Measurements from ENCODE around the gene ABCA10.
"Not testable (repeated sequence)": the region's sequence is repeated elsewhere in the genome, so short reads cannot be mapped to it uniquely, and the experiment has no call there.

ABCA10 gene, protein sequence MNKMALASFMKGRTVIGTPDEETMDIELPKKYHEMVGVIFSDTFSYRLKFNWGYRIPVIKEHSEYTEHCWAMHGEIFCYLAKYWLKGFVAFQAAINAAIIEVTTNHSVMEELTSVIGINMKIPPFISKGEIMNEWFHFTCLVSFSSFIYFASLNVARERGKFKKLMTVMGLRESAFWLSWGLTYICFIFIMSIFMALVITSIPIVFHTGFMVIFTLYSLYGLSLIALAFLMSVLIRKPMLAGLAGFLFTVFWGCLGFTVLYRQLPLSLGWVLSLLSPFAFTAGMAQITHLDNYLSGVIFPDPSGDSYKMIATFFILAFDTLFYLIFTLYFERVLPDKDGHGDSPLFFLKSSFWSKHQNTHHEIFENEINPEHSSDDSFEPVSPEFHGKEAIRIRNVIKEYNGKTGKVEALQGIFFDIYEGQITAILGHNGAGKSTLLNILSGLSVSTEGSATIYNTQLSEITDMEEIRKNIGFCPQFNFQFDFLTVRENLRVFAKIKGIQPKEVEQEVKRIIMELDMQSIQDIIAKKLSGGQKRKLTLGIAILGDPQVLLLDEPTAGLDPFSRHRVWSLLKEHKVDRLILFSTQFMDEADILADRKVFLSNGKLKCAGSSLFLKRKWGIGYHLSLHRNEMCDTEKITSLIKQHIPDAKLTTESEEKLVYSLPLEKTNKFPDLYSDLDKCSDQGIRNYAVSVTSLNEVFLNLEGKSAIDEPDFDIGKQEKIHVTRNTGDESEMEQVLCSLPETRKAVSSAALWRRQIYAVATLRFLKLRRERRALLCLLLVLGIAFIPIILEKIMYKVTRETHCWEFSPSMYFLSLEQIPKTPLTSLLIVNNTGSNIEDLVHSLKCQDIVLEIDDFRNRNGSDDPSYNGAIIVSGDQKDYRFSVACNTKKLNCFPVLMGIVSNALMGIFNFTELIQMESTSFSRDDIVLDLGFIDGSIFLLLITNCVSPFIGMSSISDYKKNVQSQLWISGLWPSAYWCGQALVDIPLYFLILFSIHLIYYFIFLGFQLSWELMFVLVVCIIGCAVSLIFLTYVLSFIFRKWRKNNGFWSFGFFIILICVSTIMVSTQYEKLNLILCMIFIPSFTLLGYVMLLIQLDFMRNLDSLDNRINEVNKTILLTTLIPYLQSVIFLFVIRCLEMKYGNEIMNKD (N-terminal part only)

DNA sequence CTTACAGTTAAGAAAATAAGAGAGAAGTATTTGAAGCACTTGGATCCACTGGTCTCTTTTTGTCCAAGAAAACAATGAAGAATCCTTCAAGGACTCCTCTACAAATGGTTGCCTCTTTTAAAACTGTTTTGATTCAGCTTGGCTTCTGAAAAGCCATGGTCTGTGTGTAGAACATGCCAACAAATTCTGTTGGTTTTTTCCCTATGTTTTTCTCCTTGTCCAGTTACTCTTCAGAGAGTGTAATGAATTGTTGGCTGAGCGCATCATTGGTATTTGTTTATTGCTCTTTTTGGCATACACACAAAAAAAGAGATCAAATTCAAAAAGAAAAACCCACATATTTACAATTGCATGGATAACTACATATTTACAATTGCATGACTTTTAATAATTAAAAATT is at the start of gene ABCA10:
ABCA10 (minus strand) TSS at position 249 of the 400 bp plus-strand sequence. CDS start 3,466 bp downstream, outside the sequence.
- Mint-ChIP-seq H3K27ac (peak within 1 kb of the TSS; percentile 60), H3K4me3 (peak within 1 kb of the TSS in 1 of 2 donors; percentile 23), H3K36me3 (peaks cover 2 to 4% of the 10 kb centered on the region in 2 donors), H3K27me3 (no peaks in the 10 kb centered on the region), H3K9me3 (peaks cover 10 to 13% of the 10 kb centered on the region in 2 donors), H3K4me1 (peaks cover 4 to 26% of the 10 kb centered on the region in 2 donors)
- DNase-seq, result no peak
- ATAC-seq (replicated peaks), result no peak

DNA sequence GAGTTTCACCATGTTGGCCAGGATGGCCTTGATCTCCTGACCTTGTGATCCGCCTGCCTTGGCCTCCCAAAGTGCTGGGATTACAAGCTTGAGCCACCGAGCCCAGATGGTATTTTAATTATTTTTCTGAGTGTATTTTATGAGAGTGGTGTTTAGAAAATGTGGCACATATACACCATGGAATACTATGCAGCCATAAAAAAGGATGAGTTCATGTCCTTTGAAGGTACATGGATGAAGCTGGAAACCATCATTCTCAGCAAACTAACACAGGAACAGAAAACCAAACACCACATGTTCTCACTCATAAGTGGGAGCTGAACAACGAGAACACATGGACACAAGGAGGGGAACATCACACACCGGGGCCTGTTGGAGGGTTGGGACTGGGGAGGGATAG is 47.7 kb upstream of the ABCA10 start:
- H3K36me3 Mint-ChIP-seq, result peaks cover 20 to 27% of the 10 kb centered on the region in 2 donors
- not testable (repeated sequence) for H3K4me3 Mint-ChIP-seq; DNase-seq; H3K27me3 Mint-ChIP-seq; H3K27ac Mint-ChIP-seq; H3K4me1 Mint-ChIP-seq; H3K9me3 Mint-ChIP-seq; ATAC-seq (replicated peaks)

DNA sequence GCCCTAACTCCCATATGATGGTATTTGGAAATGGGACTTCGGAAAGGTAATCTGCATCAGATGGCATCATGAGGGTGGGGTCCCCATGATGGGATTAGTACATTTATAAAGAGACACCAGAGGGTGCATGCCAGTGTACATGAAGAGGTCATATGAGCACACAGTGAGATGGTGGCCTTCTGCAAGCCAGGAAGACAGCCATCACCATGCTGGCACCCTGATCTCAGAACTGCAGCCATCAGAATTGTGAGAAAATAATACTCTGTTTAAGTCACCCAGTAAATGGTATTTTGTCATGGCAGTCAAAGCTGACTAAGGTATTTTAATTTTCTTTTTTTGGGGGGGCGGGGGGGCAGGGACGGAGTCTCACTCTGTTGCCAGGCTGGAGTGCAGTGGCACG is 47.1 kb upstream of the ABCA10 start:
- DNase-seq (no peak), ATAC-seq (replicated peaks) (no peak)
- no peaks in the 10 kb centered on the region for H3K4me1 Mint-ChIP-seq
- no peak overlapping the region for H3K27ac Mint-ChIP-seq
- no peak overlapping the region for H3K4me3 Mint-ChIP-seq
- H3K27me3 Mint-ChIP-seq, result no peaks in the 10 kb centered on the region
- no peaks in the 10 kb centered on the region for H3K9me3 Mint-ChIP-seq
- peaks cover 20 to 27% of the 10 kb centered on the region in 2 donors for H3K36me3 Mint-ChIP-seq

DNA sequence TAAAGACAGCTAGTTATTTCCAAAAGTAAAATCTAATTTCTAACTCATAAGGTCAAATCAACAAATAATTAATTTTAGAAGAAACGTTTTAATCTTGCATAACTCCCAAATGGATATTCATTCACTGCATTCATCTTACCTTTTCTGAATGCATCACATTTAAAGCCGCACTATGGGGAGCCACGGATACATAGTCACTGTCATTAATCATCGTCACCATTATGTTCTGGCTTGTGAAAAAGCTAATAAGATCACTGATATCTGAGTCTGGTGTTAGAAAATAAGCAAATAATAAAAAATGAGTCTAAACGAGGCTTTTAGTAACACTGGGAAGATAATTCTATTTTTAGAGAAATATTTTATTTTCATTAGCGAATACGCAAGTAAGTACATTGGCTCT is 42.4 kb upstream of the ABCA10 start:
- Mint-ChIP-seq H3K36me3 (peaks cover 9 to 18% of the 10 kb centered on the region in 2 donors), H3K27me3 (no peaks in the 10 kb centered on the region), H3K4me3 (no peak overlapping the region), H3K4me1 (no peaks in the 10 kb centered on the region), H3K27ac (no peak overlapping the region), H3K9me3 (no peaks in the 10 kb centered on the region)
- no peak for DNase-seq
- ATAC-seq (replicated peaks), result no peak

DNA sequence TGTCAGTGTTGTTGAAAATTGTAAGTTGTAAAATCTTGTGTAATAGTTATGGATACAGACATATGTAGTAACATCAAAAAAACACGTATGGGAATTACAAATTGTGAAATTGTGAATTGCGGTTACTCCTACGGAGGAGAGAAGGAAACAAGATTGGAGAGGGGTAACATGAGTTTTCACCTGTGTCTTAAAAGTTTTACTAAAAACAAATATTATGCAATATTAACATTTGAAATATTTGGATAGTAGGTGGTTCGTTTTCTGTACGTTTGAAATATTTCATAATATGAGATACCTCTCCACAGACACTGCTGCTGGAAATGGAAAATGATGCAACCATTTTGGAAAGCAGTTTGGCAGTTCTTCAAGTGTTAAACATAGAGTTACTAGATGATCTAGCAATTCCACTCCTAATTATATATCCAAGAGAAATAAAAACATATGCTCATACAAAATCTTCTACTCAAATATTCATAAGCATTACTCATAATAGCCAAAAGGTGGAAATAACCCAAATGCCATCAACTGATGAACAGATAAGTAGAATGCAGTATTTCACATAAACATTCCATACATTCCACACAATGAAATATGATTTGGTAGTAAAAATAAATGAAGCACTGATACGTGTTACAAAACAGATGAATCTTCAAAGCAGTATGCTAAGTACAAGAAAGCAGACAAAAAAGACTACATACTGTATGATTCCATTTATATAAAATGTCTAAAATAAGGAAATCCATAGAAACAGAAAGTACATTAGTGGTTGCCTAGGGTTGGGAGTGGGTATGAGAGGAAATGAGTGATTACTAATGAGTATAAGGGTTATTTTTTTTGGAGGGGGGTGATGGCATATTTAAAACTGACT is 40.7 kb upstream of the ABCA10 start:
- Mint-ChIP-seq H3K4me1 (no peaks in the 10 kb centered on the region), H3K27me3 (no peaks in the 10 kb centered on the region), H3K27ac (no peak overlapping the region), H3K9me3 (no peaks in the 10 kb centered on the region), H3K4me3 (no peak overlapping the region), H3K36me3 (peaks cover 6 to 15% of the 10 kb centered on the region in 2 donors)
- ATAC-seq (replicated peaks) (no peak), DNase-seq (no peak)

DNA sequence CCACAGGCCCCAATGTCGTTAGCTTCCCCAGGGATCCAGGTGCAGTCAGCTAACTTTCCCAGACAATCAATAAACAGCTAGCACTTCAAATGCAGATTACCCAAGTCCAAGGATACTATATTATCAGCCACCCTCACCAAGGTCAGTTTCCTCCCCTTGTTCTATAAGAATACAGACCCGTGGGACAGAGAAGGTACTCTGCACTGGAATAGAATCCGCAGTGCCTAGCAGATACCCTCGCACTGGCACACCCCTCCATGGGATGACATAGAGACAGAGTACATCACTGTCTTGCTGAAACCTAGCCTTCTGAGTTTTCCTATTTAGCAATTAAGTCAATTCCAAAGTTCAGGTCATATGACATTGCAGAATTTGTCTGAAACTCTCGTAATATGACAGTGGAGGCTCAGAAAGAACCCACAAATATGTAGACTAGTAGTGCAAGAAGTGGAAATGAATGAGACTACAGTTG is 40.0 kb upstream of the ABCA10 start:
- Mint-ChIP-seq H3K27ac (no peak overlapping the region), H3K36me3 (peaks cover 9 to 15% of the 10 kb centered on the region in 2 donors), H3K9me3 (no peaks in the 10 kb centered on the region), H3K4me1 (no peaks in the 10 kb centered on the region), H3K4me3 (no peak overlapping the region), H3K27me3 (no peaks in the 10 kb centered on the region)
- DNase-seq (no peak), ATAC-seq (replicated peaks) (no peak)

DNA sequence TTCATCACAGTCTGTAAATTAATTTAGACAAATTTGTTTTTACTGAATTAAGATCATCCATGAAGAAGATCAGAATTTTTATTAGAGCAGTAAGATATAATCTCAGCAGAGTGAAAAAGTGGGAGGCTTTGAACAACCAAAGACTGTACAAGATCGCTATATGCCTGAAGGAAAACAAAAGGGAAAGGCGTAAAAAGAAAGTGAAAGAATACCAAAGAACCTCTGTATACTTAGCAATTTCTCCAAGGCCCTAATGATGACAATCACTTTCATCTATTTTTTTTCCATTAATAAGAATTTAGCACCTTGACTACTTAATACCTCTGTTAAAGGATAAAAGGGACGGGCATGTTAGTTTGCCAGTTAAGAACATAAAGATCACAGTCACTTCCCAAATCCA is 38.6 kb upstream of the ABCA10 start:
- no peak overlapping the region for H3K27ac Mint-ChIP-seq
- no peaks in the 10 kb centered on the region for H3K4me1 Mint-ChIP-seq
- no peaks in the 10 kb centered on the region for H3K9me3 Mint-ChIP-seq
- no peak for DNase-seq
- H3K27me3 Mint-ChIP-seq, result no peaks in the 10 kb centered on the region
- no peak overlapping the region for H3K4me3 Mint-ChIP-seq
- no peak for ATAC-seq (replicated peaks)
- H3K36me3 Mint-ChIP-seq, result peaks cover 11 to 16% of the 10 kb centered on the region in 2 donors

DNA sequence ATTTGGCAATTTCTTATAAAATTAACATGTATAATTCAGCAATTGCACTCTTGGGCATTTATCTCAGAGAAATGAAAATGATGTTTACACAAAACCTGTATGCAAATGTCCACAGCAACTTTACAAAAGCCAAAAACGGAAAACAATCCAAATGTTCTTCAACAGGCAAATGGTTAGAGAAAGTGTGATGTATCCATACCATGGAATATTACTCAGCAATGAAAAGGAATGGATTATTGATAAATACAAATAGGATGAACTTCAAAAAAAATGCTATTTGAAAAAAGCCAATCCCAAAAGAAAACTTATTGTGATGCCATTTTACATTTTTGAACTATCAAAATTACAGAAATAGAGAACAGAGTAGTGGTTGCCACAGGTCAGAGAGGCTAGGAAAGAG is 37.2 kb upstream of the ABCA10 start:
- no peaks in the 10 kb centered on the region for H3K9me3 Mint-ChIP-seq
- no peaks in the 10 kb centered on the region for H3K4me1 Mint-ChIP-seq
- H3K4me3 Mint-ChIP-seq, result no peak overlapping the region
- ATAC-seq (replicated peaks), result no peak
- no peaks in the 10 kb centered on the region for H3K27me3 Mint-ChIP-seq
- H3K36me3 Mint-ChIP-seq, result peaks cover 11 to 16% of the 10 kb centered on the region in 2 donors
- no peak for DNase-seq
- H3K27ac Mint-ChIP-seq, result no peak overlapping the region

DNA sequence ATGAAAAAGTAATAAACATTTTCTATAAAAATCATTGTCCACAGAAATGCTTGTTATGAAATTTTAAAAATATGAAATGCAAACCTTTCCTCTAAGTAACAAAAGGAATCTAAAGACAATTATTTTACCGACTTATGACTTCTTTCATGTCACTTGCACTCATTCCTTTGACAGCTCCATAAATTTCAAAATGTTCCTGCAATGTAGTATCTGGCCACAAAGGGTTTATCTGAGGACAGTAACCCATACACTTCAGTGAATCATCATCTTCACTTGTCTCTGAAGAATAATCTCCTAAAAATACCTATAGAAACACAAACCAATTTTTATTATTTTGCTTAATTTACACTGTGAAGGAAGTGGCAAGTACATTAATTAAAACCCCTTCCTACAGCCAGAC is 25.6 kb upstream of the ABCA10 start:
- Mint-ChIP-seq H3K36me3 (peaks cover 8 to 21% of the 10 kb centered on the region in 2 donors), H3K4me3 (no peak overlapping the region), H3K4me1 (no peaks in the 10 kb centered on the region), H3K9me3 (no peaks in the 10 kb centered on the region), H3K27me3 (no peaks in the 10 kb centered on the region), H3K27ac (no peak overlapping the region)
- no peak for DNase-seq
- no peak for ATAC-seq (replicated peaks)

DNA sequence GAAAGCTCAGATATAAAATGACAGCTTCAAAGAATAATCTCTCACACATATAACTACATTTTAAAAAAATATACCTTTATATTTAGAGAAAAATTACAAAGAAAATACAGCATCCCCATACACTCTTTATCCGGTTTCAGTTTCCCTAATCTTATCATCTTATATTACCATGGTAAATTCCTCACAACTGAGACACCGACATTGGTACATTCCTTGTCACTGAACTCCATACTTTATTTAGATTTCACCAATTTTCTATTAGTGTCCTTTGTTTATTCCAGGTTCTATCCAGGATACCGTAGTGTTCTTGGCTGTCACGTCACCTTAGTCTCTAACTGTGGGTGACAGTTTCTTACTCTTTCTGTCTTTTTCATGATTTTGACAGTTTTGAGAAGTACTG is 22.0 kb upstream of the ABCA10 start:
- Mint-ChIP-seq H3K4me3 (no peak overlapping the region), H3K4me1 (no peaks in the 10 kb centered on the region), H3K9me3 (no peaks in the 10 kb centered on the region), H3K27me3 (no peaks in the 10 kb centered on the region), H3K27ac (no peak overlapping the region), H3K36me3 (peaks cover 8 to 17% of the 10 kb centered on the region in 2 donors)
- DNase-seq (no peak), ATAC-seq (replicated peaks) (no peak)

DNA sequence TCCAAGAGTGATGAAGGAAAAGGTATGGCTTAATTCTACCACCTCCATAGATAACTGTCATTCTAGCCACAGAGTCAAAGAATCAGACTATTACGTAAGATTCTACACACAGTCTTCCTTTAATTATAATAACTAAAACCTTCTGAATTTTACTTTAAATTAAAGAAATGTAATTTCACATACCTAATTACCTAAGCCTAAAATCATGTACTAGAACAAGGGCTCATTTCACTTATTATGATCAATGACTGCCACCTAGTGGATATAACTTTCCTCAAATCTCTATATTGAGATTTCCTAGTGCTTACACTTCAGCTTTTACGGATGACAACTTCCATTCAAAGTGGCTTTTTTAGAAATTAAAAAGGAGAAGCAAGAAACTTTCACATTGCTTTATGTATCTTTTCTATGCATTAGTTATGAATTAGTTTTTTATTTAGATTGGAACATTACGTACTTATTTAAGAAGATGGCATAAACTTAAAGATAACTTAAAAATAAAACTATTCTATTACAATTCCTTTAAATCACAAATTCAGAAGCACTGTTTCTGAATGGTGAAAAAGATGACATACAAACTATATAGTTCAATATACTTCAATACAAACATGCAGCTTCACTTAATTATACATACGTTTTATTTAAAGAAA is 18.2 kb upstream of the ABCA10 start:
- no peak overlapping the region for H3K4me3 Mint-ChIP-seq
- peaks cover 2 to 12% of the 10 kb centered on the region in 2 donors for H3K36me3 Mint-ChIP-seq
- peak in 1 of 2 donors; percentile 38 for ATAC-seq (replicated peaks)
- no peaks in the 10 kb centered on the region for H3K9me3 Mint-ChIP-seq
- no peak overlapping the region for H3K27ac Mint-ChIP-seq
- DNase-seq, result no peak
- no peaks in the 10 kb centered on the region for H3K27me3 Mint-ChIP-seq
- no peaks in the 10 kb centered on the region for H3K4me1 Mint-ChIP-seq

DNA sequence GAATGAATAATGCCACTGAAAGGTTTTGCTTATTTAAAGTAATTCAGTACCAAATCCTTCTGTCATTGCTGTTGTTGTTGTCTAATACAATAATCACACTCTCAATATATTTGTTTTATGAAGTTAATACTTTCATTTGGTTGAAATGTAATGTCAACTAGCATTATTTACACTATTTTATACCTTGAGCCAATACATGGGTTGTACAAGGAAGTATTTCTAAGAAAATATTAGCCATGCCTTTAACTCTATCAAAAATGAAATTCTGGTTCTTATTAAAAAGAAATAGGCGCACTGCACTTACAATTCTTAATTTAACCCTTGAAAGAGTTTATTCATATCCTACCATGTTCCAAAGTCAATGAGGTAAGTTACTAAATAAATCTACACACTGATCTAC is 17.6 kb upstream of the ABCA10 start:
- H3K36me3 Mint-ChIP-seq, result peaks cover 0 to 9% of the 10 kb centered on the region in 2 donors
- H3K9me3 Mint-ChIP-seq, result no peaks in the 10 kb centered on the region
- H3K4me3 Mint-ChIP-seq, result no peak overlapping the region
- H3K27ac Mint-ChIP-seq, result no peak overlapping the region
- DNase-seq (no peak), ATAC-seq (replicated peaks) (no peak)
- H3K27me3 Mint-ChIP-seq, result no peaks in the 10 kb centered on the region
- H3K4me1 Mint-ChIP-seq, result no peaks in the 10 kb centered on the region

DNA sequence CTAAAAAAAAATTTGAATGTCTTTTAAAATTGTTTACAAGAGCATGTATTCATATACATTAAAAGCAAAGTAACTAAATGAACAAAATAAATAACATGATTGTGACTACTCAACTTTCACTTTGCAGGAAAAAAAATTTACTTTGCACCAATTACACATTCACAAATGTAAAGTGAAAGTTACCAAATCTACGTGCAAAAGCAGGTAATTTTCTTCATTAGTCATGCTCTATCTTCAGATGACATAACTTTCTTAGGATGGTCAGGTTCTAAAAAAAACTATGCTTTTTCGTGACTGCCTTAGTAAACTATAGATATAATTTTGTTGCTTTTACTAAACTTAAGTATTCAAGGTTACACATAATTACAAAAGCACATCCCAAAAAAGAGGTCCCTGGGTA is 17.0 kb upstream of the ABCA10 start:
- DNase-seq (no peak), ATAC-seq (replicated peaks) (no peak)
- H3K27ac Mint-ChIP-seq, result no peak overlapping the region
- no peak overlapping the region for H3K4me3 Mint-ChIP-seq
- H3K27me3 Mint-ChIP-seq, result no peaks in the 10 kb centered on the region
- no peaks in the 10 kb centered on the region for H3K9me3 Mint-ChIP-seq
- peaks cover 0 to 13% of the 10 kb centered on the region in 2 donors for H3K36me3 Mint-ChIP-seq
- H3K4me1 Mint-ChIP-seq, result no peaks in the 10 kb centered on the region

All from stimulated activated naive B cell treated with anti-CD40 and anti-IgM and Interleukin-4, amounts not matched to agents 10 μg/mL and 1 μg/mL and 100 μg/mL, for 72 hours (primary cell).